Stimulated activated CD4-positive, alpha-beta T cell treated with anti-CD3 and anti-CD28 coated beads, Interleukin-15, amount 100 ng/mL, for 1 hour (primary cell): Measurements from ENCODE around the gene RIMS4.
"Not testable (repeated sequence)": the region's sequence is repeated elsewhere in the genome, so short reads cannot be mapped to it uniquely, and the experiment has no call there.

Experiments used
- DNase-seq, 2 donors: peaks; one replicate each; pipeline ENCODE4 v3.0.0-alpha.2; 2020; ENCODE audit warnings: low read depth in 1 of 2, low spot score in 1 of 2

The RIMS4 gene

GRCh38 chr20:44830995-44831394 lies 20.6 kb upstream of the RIMS4 start:
- no peak for DNase-seq

GRCh38 chr20:44830523-44830922 lies 20.2 kb upstream of the RIMS4 start:
- no peak for DNase-seq

GRCh38 chr20:44829688-44830087 lies 19.3 kb upstream of the RIMS4 start:
- DNase-seq, result no peak

GRCh38 chr20:44828640-44829039 lies 18.3 kb upstream of the RIMS4 start:
- DNase-seq, result no peak

- DNase-seq, result no peak
Observed at GRCh38 chr20:44827401-44827800, 17.1 kb upstream of the RIMS4 start.

- DNase-seq, result not testable (repeated sequence)
Observed at GRCh38 chr20:44821576-44821975, 11.2 kb upstream of the RIMS4 start.

- no peak for DNase-seq
Observed at GRCh38 chr20:44819936-44820335, 9.6 kb upstream of the RIMS4 start.

GRCh38 chr20:44817143-44817910 lies 7.0 kb upstream of the RIMS4 start:
- DNase-seq, result no peak

- DNase-seq, result no peak
Observed at GRCh38 chr20:44814937-44815336, 4.6 kb upstream of the RIMS4 start.

- no peak for DNase-seq
Observed at GRCh38 chr20:44811150-44811685, 872 bp upstream of the RIMS4 start.

- no peak for DNase-seq
Observed at GRCh38 chr20:44810061-44810390, 320 bp downstream of the RIMS4 start.

GRCh38 chr20:44809380-44810060 lies 826 bp downstream of the RIMS4 start:
- DNase-seq, result no peak

- DNase-seq, result no peak
Observed at GRCh38 chr20:44807684-44808056, 2.7 kb downstream of the RIMS4 start.

GRCh38 chr20:44807051-44807683 lies 3.2 kb downstream of the RIMS4 start:
- DNase-seq, result no peak

- no peak for DNase-seq
Observed at GRCh38 chr20:44805979-44806620, 4.2 kb downstream of the RIMS4 start.

- no peak for DNase-seq
Observed at GRCh38 chr20:44805335-44805978, 4.9 kb downstream of the RIMS4 start.

GRCh38 chr20:44803383-44803941 lies 6.9 kb downstream of the RIMS4 start:
- no peak for DNase-seq

- DNase-seq, result no peak
Observed at GRCh38 chr20:44802702-44803101, 7.6 kb downstream of the RIMS4 start.

- no peak for DNase-seq
Observed at GRCh38 chr20:44800391-44801046, 9.8 kb downstream of the RIMS4 start.

GRCh38 chr20:44799691-44800090 lies 10.7 kb downstream of the RIMS4 start:
- no peak for DNase-seq
